CD14-positive monocyte (primary cell): ENCODE data around the gene FBXW11. TPM values are rescaled to one million over a fixed set of nuclear protein-coding genes. Genes with fewer than 3 reads are reported as not detected.
"Not testable (repeated sequence)": the region's sequence is repeated elsewhere in the genome, so short reads cannot be mapped to it uniquely, and the experiment has no call there.

Experiments
- DNase-seq, 3 donors: peaks; one replicate each; pipeline ENCODE4 v3.0.0-alpha.2; 2011 to 2022
- H2AFZ ChIP-seq: 2 replicates; pipeline ENCODE4 v1.6.0; 2012; ENCODE audit warnings: mild to moderate bottlenecking, low read depth, low read length, inconsistent platforms; ENCODE audit not compliant: insufficient read depth, poor library complexity, severe bottlenecking
- H3K27ac ChIP-seq, 2 donors: 1 replicate in 1 of 2; 2 replicates in 1 of 2; pipeline ENCODE4 v1.5.1; 2012 to 2013; ENCODE audit warnings: low read length in 2 of 2, control low read depth in 1 of 2, inconsistent platforms in 1 of 2, low read depth in 1 of 2, mild to moderate bottlenecking in 1 of 2
- H3K27me3 ChIP-seq, 2 donors: one replicate each; pipeline versions ENCODE4 v1.6.0 to v1.6.1; 2011 to 2013; ENCODE audit warnings: low read length in 2 of 2; ENCODE audit not compliant: control insufficient read depth in 2 of 2, insufficient read depth in 2 of 2
- H3K36me3 ChIP-seq, 2 donors: replicated peaks in 1 of 2; 1 replicate in 1 of 2; 2 replicates in 1 of 2; pipeline versions ENCODE4 v1.5.1 to v1.6.1; 2012 to 2013; ENCODE audit warnings: low read length in 2 of 2, control low read depth in 1 of 2, inconsistent platforms in 1 of 2, mild to moderate bottlenecking in 1 of 2; ENCODE audit not compliant: insufficient read depth in 2 of 2, control insufficient read depth in 1 of 2
- H3K4me1 ChIP-seq, 2 donors: 1 replicate in 1 of 2; 2 replicates in 1 of 2; pipeline versions ENCODE4 v1.5.1 to v1.6.1; 2012 to 2013; ENCODE audit warnings: low read length in 2 of 2, control low read depth in 1 of 2, inconsistent platforms in 1 of 2, mild to moderate bottlenecking in 1 of 2, moderate library complexity in 1 of 2; ENCODE audit not compliant: insufficient read depth in 2 of 2, control insufficient read depth in 1 of 2
- H3K4me2 ChIP-seq: replicated peaks from 2 replicates; pipeline ENCODE3; 2012; ENCODE audit warnings: low read length, moderate library complexity, mild to moderate bottlenecking; ENCODE audit not compliant: poor library complexity, severe bottlenecking; ENCODE audit errors: extremely low read depth
- H3K4me3 ChIP-seq, 3 experiments: fragments of 200-600 bp in 1 of 3; sonication (generic) in 1 of 3; replicated peaks in 1 of 3; 1 replicate in 2 of 3; 2 replicates in 1 of 3; pipeline ENCODE4 v1.5.1; 2011 to 2013; ENCODE audit warnings: low read length in 3 of 3, mild to moderate bottlenecking in 3 of 3, control low read depth in 2 of 3, low read depth in 2 of 3, inconsistent platforms in 1 of 3, moderate library complexity in 1 of 3
- H3K79me2 ChIP-seq: 2 replicates; pipeline ENCODE4 v1.6.0; 2012; ENCODE audit warnings: mild to moderate bottlenecking, control low read depth, inconsistent platforms, low read length, moderate library complexity; ENCODE audit not compliant: insufficient read depth
- H3K9ac ChIP-seq: 2 replicates; pipeline ENCODE4 v1.6.0; 2017; ENCODE audit warnings: low read length, mild to moderate bottlenecking; ENCODE audit not compliant: insufficient read depth, poor library complexity, severe bottlenecking
- H3K9me3 ChIP-seq, 2 donors: replicated peaks in 1 of 2; 1 replicate in 1 of 2; 2 replicates in 1 of 2; pipeline versions ENCODE4 v1.5.1 to v1.6.1; 2012 to 2013; ENCODE audit warnings: low read length in 2 of 2, control low read depth in 1 of 2; ENCODE audit not compliant: control insufficient read depth in 1 of 2, insufficient read depth in 1 of 2
- H4K20me1 ChIP-seq: 2 replicates; pipeline ENCODE4 v1.6.0; 2012; ENCODE audit warnings: mild to moderate bottlenecking, low read length, control low read depth, moderate library complexity; ENCODE audit not compliant: insufficient read depth
- H3K27ac Mint-ChIP-seq, 7 donors: one replicate each; pipeline ENCODE4 v1.8.0; 2020; ENCODE audit warnings: mild to moderate bottlenecking in 7 of 7, mixed read lengths in 7 of 7, moderate library complexity in 6 of 7, inconsistent platforms in 2 of 7
- H3K27me3 Mint-ChIP-seq, 3 donors: one replicate each; pipeline ENCODE4 v1.8.0; 2021 to 2022; ENCODE audit warnings: low read depth in 3 of 3, mild to moderate bottlenecking in 3 of 3, mixed read lengths in 3 of 3, moderate library complexity in 3 of 3, inconsistent platforms in 1 of 3
- H3K36me3 Mint-ChIP-seq, 2 donors: one replicate each; pipeline ENCODE4 v1.8.0; 2020; ENCODE audit warnings: mixed read lengths in 2 of 2, inconsistent platforms in 1 of 2, mild to moderate bottlenecking in 1 of 2
- H3K4me1 Mint-ChIP-seq: one replicate; pipeline ENCODE4 v1.8.0; 2020; ENCODE audit warnings: mild to moderate bottlenecking, mixed read lengths
- H3K4me3 Mint-ChIP-seq, 2 donors: one replicate each; pipeline ENCODE4 v1.8.0; 2020; ENCODE audit warnings: mild to moderate bottlenecking in 2 of 2, mixed read lengths in 2 of 2, moderate library complexity in 1 of 2
- H3K9me3 Mint-ChIP-seq, 7 donors: one replicate each; pipeline ENCODE4 v1.8.0; 2020 to 2022; ENCODE audit warnings: mixed read lengths in 7 of 7, mild to moderate bottlenecking in 6 of 7, moderate library complexity in 6 of 7, inconsistent platforms in 2 of 7
- CTCF ChIP-seq: fragments of 200-600 bp; IDR thresholded peaks from one replicate; pipeline ENCODE4 v1.8.0; 2022; ENCODE audit warnings: antibody characterized with exemption, mild to moderate bottlenecking
- WGBS: methylation state at CpG from one replicate; pipeline ENCODE4 v1.1.5; 2013; ENCODE audit warnings: missing lambda C conversion rate; ENCODE audit not compliant: insufficient coverage; 5-methylcytosine and 5-hydroxymethylcytosine counted together
- intact Hi-C, 2 donors: fragments of 100-400 bp; cut with micrococcal nuclease; formaldehyde crosslinking; loops; one replicate each; pipeline versions ENCODE4 v1.15.0 to v1.15.1; 2023
- polyA plus RNA-seq, 3 donors: library from polyadenylated mRNA; depleted of rRNA in 1 of 3; unstranded in 2 of 3; stranded (reverse) in 1 of 3; fragments of 300-500 nt in 2 of 3; fragments of >200 nt in 1 of 3; fragmentation: Illumina TruSeq in 2 of 3; gene quantifications; 1 replicate in 2 of 3; 2 replicates in 1 of 3; pipeline ENCODE4 v1.2.3, GENCODE V29; 2012 to 2021

Gene FBXW11
- polyA plus RNA-seq, 3 donors, result 15.0 to 24.5 (median 18.2) TPM

GRCh38 chr5:171920765-171921391 is 85.6 kb downstream of the FBXW11 start:
- H3K36me3 Mint-ChIP-seq, result peaks cover 5 to 6% of the 10 kb centered on the region in 2 donors
- H3K9me3 Mint-ChIP-seq, result peaks cover 0 to 6% (median 0%) of the 10 kb centered on the region in 7 donors
- H3K27ac ChIP-seq, result no peak overlapping the region

GRCh38 chr5:171915700-171916099 is 90.7 kb downstream of the FBXW11 start:
- H3K9ac ChIP-seq, H3K4me3 ChIP-seq, H3K36me3 Mint-ChIP-seq, DNase-seq, H3K9me3 Mint-ChIP-seq, H3K9me3 ChIP-seq, intact Hi-C loops, H2AFZ ChIP-seq, H3K36me3 ChIP-seq, H3K27me3 Mint-ChIP-seq, H3K4me2 ChIP-seq, H3K27me3 ChIP-seq, H3K27ac Mint-ChIP-seq, H3K27ac ChIP-seq, H3K4me3 Mint-ChIP-seq: not testable (repeated sequence)
- Histone ChIP-seq H3K79me2 (peaks cover 61% of the 10 kb centered on the region), H4K20me1 (peaks cover 98% of the 10 kb centered on the region), H3K4me1 (peaks cover 4 to 14% of the 10 kb centered on the region in 2 donors)
- no CpG with 5 or more reads among the region's 4 CpGs for WGBS
- H3K4me1 Mint-ChIP-seq, result peaks cover 35% of the 10 kb centered on the region

More at GRCh38 chr5:171920765-171921391, 85.6 kb downstream of the FBXW11 start:
- Histone ChIP-seq H3K79me2 (peaks cover 83% of the 10 kb centered on the region), H3K27me3 (no peaks in the 10 kb centered on the region), H3K36me3 (no peaks in the 10 kb centered on the region), H4K20me1 (peaks cover 96% of the 10 kb centered on the region), H3K9me3 (peaks cover 0 to 8% of the 10 kb centered on the region in 2 donors), H3K4me1 (peaks cover 4 to 10% of the 10 kb centered on the region in 2 donors), H2AFZ (no peak overlapping the region), H3K9ac (no peak overlapping the region), H3K4me2 (no peak overlapping the region), H3K4me3 (no peak overlapping the region)
- H3K4me1 Mint-ChIP-seq, result peaks cover 23% of the 10 kb centered on the region
- no peak overlapping the region for H3K27ac Mint-ChIP-seq
- intact Hi-C loops, result no loop called here
- H3K27me3 Mint-ChIP-seq, result peaks cover 0 to 1% (median 0%) of the 10 kb centered on the region in 3 donors
- H3K4me3 Mint-ChIP-seq, result no peak overlapping the region
- DNase-seq, result no peak
- TF ChIP-seq CTCF, result no peak
- no CpG with 5 or more reads among the region's 6 CpGs for WGBS
